A549 (cell line): ENCODE results near the gene FOXD3. TPM values are rescaled to one million over a fixed set of nuclear protein-coding genes. Genes with fewer than 3 reads are reported as not detected.

Source experiments
- ATAC-seq, 2 experiments: fragments of 200-7000 bp in 1 of 2; fragments of >200 bp in 1 of 2; cut with Nextera tagmentation in 1 of 2; cut with Tn5 transposase in 1 of 2; 3 replicates each; pipeline versions ENCODE4 v1.8.0 to v1.9.1; 2018 to 2020; ENCODE audit warnings: mild to moderate bottlenecking in 1 of 2, moderate library complexity in 1 of 2
- CTCF ChIA-PET: fragments of 300-600 bp; sonication (Branson Sonifier 250); formaldehyde crosslinking; extraction: SDS; loops from one replicate; lab custom pipeline; 2021; ENCODE audit warnings: antibody characterized with exemption, inconsistent platforms; lab: Yijun Ruan, JAX
- POLR2A ChIA-PET: fragments of 350-600 bp; formaldehyde crosslinking; extraction: SDS; loops from one replicate; lab custom pipeline; 2021; ENCODE audit warnings: antibody characterized with exemption, inconsistent platforms; lab: Yijun Ruan, JAX
- DNase-seq, 2 experiments: peaks; one replicate each; pipeline versions ENCODE4 v3.0.0 to v3.0.0-alpha.2; 2011 to 2016; ENCODE audit warnings: low read depth in 1 of 2, low spot score in 1 of 2
- FAIRE-seq: peaks from 2 replicates; lab custom pipeline; 2011; peaks lifted over from hg19 to GRCh38; lab: Jason Lieb, UNC
- H3K27ac ChIP-seq, 2 experiments: fragments of >200 bp; sonication (Bioruptor Twin); formaldehyde crosslinking; 3 replicates each; pipeline ENCODE4 v1.5.1; 2016 to 2017
- H3K4me1 ChIP-seq: fragments of >200 bp; sonication (Bioruptor Twin); formaldehyde crosslinking; 3 replicates; pipeline ENCODE4 v1.6.1; 2016
- H3K4me2 ChIP-seq: fragments of >200 bp; sonication (Bioruptor Twin); formaldehyde crosslinking; 3 replicates; pipeline ENCODE4 v1.6.1; 2016
- H3K4me3 ChIP-seq: fragments of >200 bp; sonication (Bioruptor Twin); formaldehyde crosslinking; 3 replicates; pipeline ENCODE4 v1.5.1; 2016
- H3K9me3 ChIP-seq: fragments of >200 bp; sonication (Bioruptor Twin); formaldehyde crosslinking; 3 replicates; pipeline ENCODE4 v1.6.1; 2016
- CBX8 ChIP-seq: fragments of 200-600 bp; sonication (generic); IDR thresholded peaks from 2 replicates; pipeline ENCODE4 v1.6.1; 2016
- CEBPB ChIP-seq, 2 experiments: fragments of >200 bp in 1 of 2; sonication (Bioruptor Twin) in 1 of 2; formaldehyde crosslinking in 1 of 2; IDR thresholded peaks; 2 replicates each; pipeline ENCODE4 v1.6.1; 2012 to 2016
- CHD4 ChIP-seq: fragments of 200-600 bp; sonication (generic); IDR thresholded peaks from 2 replicates; pipeline ENCODE4 v1.6.1; 2016; ENCODE audit warnings: antibody characterized with exemption, mild to moderate bottlenecking, borderline replicate concordance
- EHMT2 ChIP-seq: fragments of 200-600 bp; sonication (generic); IDR thresholded peaks from 2 replicates; pipeline ENCODE4 v1.6.1; 2016; ENCODE audit warnings: antibody characterized with exemption, low read depth, mild to moderate bottlenecking, moderate library complexity
- EP300 ChIP-seq, 2 experiments: fragments of >200 bp; sonication (Bioruptor Twin); formaldehyde crosslinking; IDR thresholded peaks; 2 replicates in 1 of 2; 3 replicates in 1 of 2; pipeline ENCODE4 v1.6.1; 2016 to 2017
- HDAC2 ChIP-seq: fragments of 200-600 bp; sonication (generic); IDR thresholded peaks from 2 replicates; pipeline ENCODE4 v1.6.1; 2016
- HOXA7 ChIP-seq: fragments of 250-450 bp; sonication (Bioruptor Pico); IDR thresholded peaks from 2 replicates; pipeline ENCODE4 v1.5.0; 2020; ENCODE audit warnings: mild to moderate bottlenecking, moderate library complexity
- HOXB5 ChIP-seq: fragments of 250-450 bp; sonication (Bioruptor Pico); IDR thresholded peaks from 2 replicates; pipeline ENCODE4 v1.5.0; 2020; ENCODE audit warnings: mild to moderate bottlenecking, moderate library complexity
- NPAS2 ChIP-seq: fragments of 250-450 bp; sonication (Bioruptor Pico); IDR thresholded peaks from 2 replicates; pipeline ENCODE4 v1.8.0; 2022; ENCODE audit warnings: mild to moderate bottlenecking, moderate library complexity, borderline replicate concordance
- PHF8 ChIP-seq: fragments of 200-600 bp; sonication (generic); IDR thresholded peaks from 2 replicates; pipeline ENCODE4 v1.6.1; 2016; ENCODE audit warnings: low read depth, mild to moderate bottlenecking, antibody characterized with exemption, moderate library complexity, borderline replicate concordance
- POLR2AphosphoS2 ChIP-seq: conservative IDR thresholded peaks from 2 replicates; pipeline ENCODE4 v1.6.1; 2012; ENCODE audit warnings: low read length, improper control_type of control experiment, inconsistent platforms
- RARB ChIP-seq: fragments of 250-450 bp; sonication (Bioruptor Pico); IDR thresholded peaks from 2 replicates; pipeline ENCODE4 v1.8.0; 2021; ENCODE audit warnings: mild to moderate bottlenecking, moderate library complexity
- RCOR1 ChIP-seq: fragments of 150-350 bp; IDR thresholded peaks from 2 replicates; pipeline ENCODE4 v1.6.1; 2014; ENCODE audit warnings: antibody characterized with exemption, low read length, low read depth
- RFX5 ChIP-seq: fragments of 450-650 bp; IDR thresholded peaks from 2 replicates; pipeline ENCODE4 v1.7.1; 2014; ENCODE audit warnings: antibody characterized with exemption, mild to moderate bottlenecking, moderate library complexity
- SREBF2 ChIP-seq: fragments of 450-650 bp; IDR thresholded peaks from 2 replicates; pipeline ENCODE4 v1.6.1; 2014; ENCODE audit warnings: mild to moderate bottlenecking, moderate library complexity
- TFCP2L1 ChIP-seq: fragments of 250-450 bp; sonication (Bioruptor Pico); IDR thresholded peaks from 2 replicates; pipeline ENCODE4 v1.5.0; 2021; ENCODE audit warnings: mild to moderate bottlenecking
- WGBS: methylation state at CpG from one replicate; pipeline ENCODE4 v1.1.6; 2017; ENCODE audit errors: missing lambda C conversion rate; 5-methylcytosine and 5-hydroxymethylcytosine counted together
- polyA plus RNA-seq, 4 experiments: library from polyadenylated mRNA; depleted of rRNA in 3 of 4; stranded (reverse); fragments of >200 nt; fragmentation: RNase III in 1 of 4; extraction: RNeasy Plus Mini Kit Qiagen cat#74134 plus additional on column Dnase treatment in 1 of 4; gene quantifications; 2 replicates in 3 of 4; 3 replicates in 1 of 4; pipeline ENCODE4 v1.2.3, GENCODE V29; 2011 to 2017
- TF ChIP-seq, protein P1 (sequence below): fragments of 150-350 bp; IDR thresholded peaks from 2 replicates; pipeline ENCODE4 v1.6.1; 2014; ENCODE audit warnings: low read depth, mild to moderate bottlenecking, low read length
- TF ChIP-seq, protein P2 (sequence below): fragments of 250-450 bp; sonication (Bioruptor Pico); IDR thresholded peaks from 2 replicates; pipeline ENCODE4 v1.5.0; 2020; ENCODE audit warnings: low read depth, mild to moderate bottlenecking, moderate library complexity
- TF ChIP-seq, protein P3 (sequence below): fragments of 200-600 bp; sonication (generic); IDR thresholded peaks from 2 replicates; pipeline ENCODE4 v1.6.1; 2016; ENCODE audit warnings: antibody characterized with exemption, mild to moderate bottlenecking, moderate library complexity
- TF ChIP-seq, protein P4 (sequence below): fragments of 450-650 bp; IDR thresholded peaks from 2 replicates; pipeline ENCODE4 v1.6.1; 2014; ENCODE audit warnings: antibody characterized with exemption

FOXD3 gene
- polyA plus RNA-seq, 2 of the 4 experiments (the other 2 are of a cell fraction) = 0.09 to 0.34 TPM

DNA sequence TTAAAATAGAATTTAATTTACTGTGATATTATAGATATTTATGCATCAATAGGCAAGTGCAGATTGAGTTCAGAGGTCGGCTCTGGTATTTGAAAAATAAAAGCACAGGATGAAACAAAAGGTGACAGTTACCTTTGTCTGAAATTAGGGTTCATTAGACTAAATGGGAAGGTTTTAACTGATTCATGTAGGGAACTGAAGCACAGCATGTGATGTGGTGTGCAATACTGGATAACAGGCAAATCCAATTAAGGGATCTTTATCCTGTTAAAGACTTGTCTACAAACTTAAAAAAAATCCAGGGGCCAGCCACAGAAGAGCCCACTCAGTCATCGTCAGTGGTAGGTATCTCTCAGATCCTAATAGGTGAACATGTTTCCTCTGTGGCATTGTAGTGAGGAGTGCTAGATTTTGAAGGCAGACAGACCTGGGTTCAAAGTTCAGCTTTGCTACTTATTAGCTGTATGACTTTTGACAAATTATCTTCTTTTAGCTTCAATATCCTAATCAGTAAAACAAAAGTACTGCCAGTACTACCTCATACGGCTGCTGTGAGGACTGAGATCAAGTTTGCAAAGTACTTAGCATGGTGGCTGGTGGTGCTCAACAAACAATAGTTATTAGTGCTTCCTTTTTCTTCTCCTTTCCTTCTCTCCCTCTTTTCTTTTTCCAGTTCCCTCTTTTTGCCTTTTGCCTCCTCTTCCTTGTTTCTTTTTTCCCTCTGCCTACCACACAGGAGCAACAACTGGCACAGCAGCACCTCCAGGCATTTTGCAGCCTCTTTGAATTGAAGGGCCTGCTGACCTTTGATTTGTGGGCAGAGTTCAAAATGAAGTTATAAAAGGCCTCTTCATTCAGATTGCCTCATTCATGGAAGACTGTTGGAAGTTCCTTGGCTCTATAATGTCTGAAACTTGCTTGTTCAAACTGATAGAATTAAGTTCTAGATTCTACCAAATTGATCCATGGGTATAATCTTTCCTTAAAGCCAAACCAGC, 44.9 kb upstream of the FOXD3 start:
- H3K4me3 ChIP-seq = no peak overlapping the region
- WGBS = 61% methylated on average over 3 of the region's 3 CpGs
- ATAC-seq = no peak

DNA sequence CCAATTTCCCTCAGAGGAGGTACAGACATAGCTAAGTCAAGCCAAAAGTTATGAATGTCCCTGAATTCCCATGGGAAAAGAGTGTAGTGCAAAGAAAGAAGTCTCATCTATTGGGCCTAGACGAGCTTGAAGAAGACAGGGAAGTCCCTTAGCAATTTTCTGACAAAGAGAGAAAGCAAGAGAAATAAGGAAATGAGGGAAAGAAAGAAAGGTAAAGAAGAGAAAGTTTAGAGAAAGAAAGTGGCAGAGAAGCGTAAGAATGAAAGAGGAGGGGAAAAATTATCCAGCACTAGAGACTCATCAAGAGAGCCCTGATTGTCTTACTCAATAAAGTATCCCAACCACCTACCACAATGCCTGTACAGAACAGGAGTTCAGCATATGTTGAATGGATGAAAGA, 40.6 kb upstream of the FOXD3 start:
- no peaks in the 10 kb centered on the region for H3K9me3 ChIP-seq
- H3K4me2 ChIP-seq = no peak overlapping the region
- DNase-seq (no peak), ATAC-seq (no peak), FAIRE-seq (no peak)
- POLR2A ChIA-PET = no interaction called here
- H3K4me1 ChIP-seq = no peaks in the 10 kb centered on the region
- no peak overlapping the region for H3K4me3 ChIP-seq
- WGBS = 55% methylated on average over 2 of the region's 2 CpGs
- TF ChIP-seq CBX8 (no peak), PHF8 (no peak), EHMT2 (no peak), TFCP2L1 (CRISPR knock-in tag) (no peak), HOXB5 (CRISPR knock-in tag) (no peak), RARB (no peak)
- TF ChIP-seq, protein P1, sequence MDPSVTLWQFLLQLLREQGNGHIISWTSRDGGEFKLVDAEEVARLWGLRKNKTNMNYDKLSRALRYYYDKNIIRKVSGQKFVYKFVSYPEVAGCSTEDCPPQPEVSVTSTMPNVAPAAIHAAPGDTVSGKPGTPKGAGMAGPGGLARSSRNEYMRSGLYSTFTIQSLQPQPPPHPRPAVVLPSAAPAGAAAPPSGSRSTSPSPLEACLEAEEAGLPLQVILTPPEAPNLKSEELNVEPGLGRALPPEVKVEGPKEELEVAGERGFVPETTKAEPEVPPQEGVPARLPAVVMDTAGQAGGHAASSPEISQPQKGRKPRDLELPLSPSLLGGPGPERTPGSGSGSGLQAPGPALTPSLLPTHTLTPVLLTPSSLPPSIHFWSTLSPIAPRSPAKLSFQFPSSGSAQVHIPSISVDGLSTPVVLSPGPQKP = no peak
- TF ChIP-seq, protein P2, sequence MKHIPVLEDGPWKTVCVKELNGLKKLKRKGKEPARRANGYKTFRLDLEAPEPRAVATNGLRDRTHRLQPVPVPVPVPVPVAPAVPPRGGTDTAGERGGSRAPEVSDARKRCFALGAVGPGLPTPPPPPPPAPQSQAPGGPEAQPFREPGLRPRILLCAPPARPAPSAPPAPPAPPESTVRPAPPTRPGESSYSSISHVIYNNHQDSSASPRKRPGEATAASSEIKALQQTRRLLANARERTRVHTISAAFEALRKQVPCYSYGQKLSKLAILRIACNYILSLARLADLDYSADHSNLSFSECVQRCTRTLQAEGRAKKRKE (CRISPR knock-in tag) = no peak
- CTCF ChIA-PET = no interaction called here
- no peak overlapping the region for H3K27ac ChIP-seq

More for the DNA sequence above, 44.9 kb upstream of the FOXD3 start:
- no peak for TF ChIP-seq HOXA7 (CRISPR knock-in tag)
- TF ChIP-seq RCOR1 = no peak
- TF ChIP-seq CBX8 = no peak
- TF ChIP-seq EP300 (IDR thresholded peaks at IDR 0.05) = no peak
- TF ChIP-seq CEBPB (IDR thresholded peaks at IDR 0.05) = no peak
- TF ChIP-seq CHD4 = no peak
- no peak for TF ChIP-seq HDAC2
- TF ChIP-seq SREBF2 = no peak
- TF ChIP-seq RFX5 = no peak
- TF ChIP-seq, protein P3, sequence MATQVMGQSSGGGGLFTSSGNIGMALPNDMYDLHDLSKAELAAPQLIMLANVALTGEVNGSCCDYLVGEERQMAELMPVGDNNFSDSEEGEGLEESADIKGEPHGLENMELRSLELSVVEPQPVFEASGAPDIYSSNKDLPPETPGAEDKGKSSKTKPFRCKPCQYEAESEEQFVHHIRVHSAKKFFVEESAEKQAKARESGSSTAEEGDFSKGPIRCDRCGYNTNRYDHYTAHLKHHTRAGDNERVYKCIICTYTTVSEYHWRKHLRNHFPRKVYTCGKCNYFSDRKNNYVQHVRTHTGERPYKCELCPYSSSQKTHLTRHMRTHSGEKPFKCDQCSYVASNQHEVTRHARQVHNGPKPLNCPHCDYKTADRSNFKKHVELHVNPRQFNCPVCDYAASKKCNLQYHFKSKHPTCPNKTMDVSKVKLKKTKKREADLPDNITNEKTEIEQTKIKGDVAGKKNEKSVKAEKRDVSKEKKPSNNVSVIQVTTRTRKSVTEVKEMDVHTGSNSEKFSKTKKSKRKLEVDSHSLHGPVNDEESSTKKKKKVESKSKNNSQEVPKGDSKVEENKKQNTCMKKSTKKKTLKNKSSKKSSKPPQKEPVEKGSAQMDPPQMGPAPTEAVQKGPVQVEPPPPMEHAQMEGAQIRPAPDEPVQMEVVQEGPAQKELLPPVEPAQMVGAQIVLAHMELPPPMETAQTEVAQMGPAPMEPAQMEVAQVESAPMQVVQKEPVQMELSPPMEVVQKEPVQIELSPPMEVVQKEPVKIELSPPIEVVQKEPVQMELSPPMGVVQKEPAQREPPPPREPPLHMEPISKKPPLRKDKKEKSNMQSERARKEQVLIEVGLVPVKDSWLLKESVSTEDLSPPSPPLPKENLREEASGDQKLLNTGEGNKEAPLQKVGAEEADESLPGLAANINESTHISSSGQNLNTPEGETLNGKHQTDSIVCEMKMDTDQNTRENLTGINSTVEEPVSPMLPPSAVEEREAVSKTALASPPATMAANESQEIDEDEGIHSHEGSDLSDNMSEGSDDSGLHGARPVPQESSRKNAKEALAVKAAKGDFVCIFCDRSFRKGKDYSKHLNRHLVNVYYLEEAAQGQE = no peak
- TF ChIP-seq NPAS2 (CRISPR knock-in tag) = no peak
- TF ChIP-seq POLR2AphosphoS2 = no peak
- TF ChIP-seq, protein P4, sequence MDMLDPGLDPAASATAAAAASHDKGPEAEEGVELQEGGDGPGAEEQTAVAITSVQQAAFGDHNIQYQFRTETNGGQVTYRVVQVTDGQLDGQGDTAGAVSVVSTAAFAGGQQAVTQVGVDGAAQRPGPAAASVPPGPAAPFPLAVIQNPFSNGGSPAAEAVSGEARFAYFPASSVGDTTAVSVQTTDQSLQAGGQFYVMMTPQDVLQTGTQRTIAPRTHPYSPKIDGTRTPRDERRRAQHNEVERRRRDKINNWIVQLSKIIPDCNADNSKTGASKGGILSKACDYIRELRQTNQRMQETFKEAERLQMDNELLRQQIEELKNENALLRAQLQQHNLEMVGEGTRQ = no peak
- Histone ChIP-seq H3K4me2 (no peak overlapping the region), H3K4me1 (no peaks in the 10 kb centered on the region), H3K9me3 (no peaks in the 10 kb centered on the region), H3K27ac (no peak overlapping the region)
- no peak for DNase-seq
- CTCF ChIA-PET = no interaction called here
- no peak for FAIRE-seq
- POLR2A ChIA-PET = no interaction called here
